HepG2 (cell line): ENCODE data around the gene DIAPH1. TPM values are rescaled to one million over a fixed set of nuclear protein-coding genes. Genes with fewer than 3 reads are reported as not detected.
A peak's percentile ranks its signal among the peaks of the same experiment; 100 is the strongest.

ENCODE experiments used
- GABPB1 ChIP-seq: IDR thresholded peaks from 2 replicates; pipeline ENCODE4 v1.6.1; 2016; ENCODE audit warnings: mild to moderate bottlenecking, missing genetic modification reagents, moderate library complexity, missing compliant biosample characterization
- GATAD2A ChIP-seq: IDR thresholded peaks from 2 replicates; pipeline ENCODE4 v1.6.1; 2016
- HOXD1 ChIP-seq: sonication (generic); formaldehyde crosslinking; IDR thresholded peaks from 2 replicates; pipeline ENCODE4 v1.5.0; 2020; ENCODE audit warnings: missing genetic modification reagents
- JUNB ChIP-seq: sonication (generic); formaldehyde crosslinking; IDR thresholded peaks from 2 replicates; pipeline ENCODE4 v1.8.0; 2022; ENCODE audit warnings: missing genetic modification reagents, mild to moderate bottlenecking, borderline replicate concordance
- JUND ChIP-seq: sonication (generic); formaldehyde crosslinking; IDR thresholded peaks from 2 replicates; pipeline ENCODE4 v1.8.0; 2022; ENCODE audit warnings: mild to moderate bottlenecking, missing genetic modification reagents
- KDM3A ChIP-seq: IDR thresholded peaks from 2 replicates; pipeline ENCODE4 v1.6.1; 2018; ENCODE audit warnings: low read depth, missing compliant biosample characterization
- KDM5A ChIP-seq: fragments of 200-600 bp; sonication (generic); IDR thresholded peaks from 2 replicates; pipeline ENCODE4 v1.7.0; 2018; ENCODE audit warnings: antibody characterized with exemption, mild to moderate bottlenecking, low read length, borderline replicate concordance
- NAIF1 ChIP-seq: sonication (generic); formaldehyde crosslinking; IDR thresholded peaks from 2 replicates; pipeline ENCODE4 v1.5.0; 2020; ENCODE audit warnings: mild to moderate bottlenecking, missing genetic modification reagents, borderline replicate concordance
- RBAK ChIP-seq: sonication (generic); formaldehyde crosslinking; IDR thresholded peaks from 2 replicates; pipeline ENCODE4 v1.5.1; 2020; ENCODE audit warnings: mild to moderate bottlenecking, missing genetic modification reagents
- REPIN1 ChIP-seq: sonication (generic); formaldehyde crosslinking; IDR thresholded peaks from 2 replicates; pipeline ENCODE4 v1.8.0; 2022; ENCODE audit warnings: missing genetic modification reagents, low read depth, mild to moderate bottlenecking, borderline replicate concordance
- SAP130 ChIP-seq: IDR thresholded peaks from 2 replicates; pipeline ENCODE4 v1.6.1; 2016; ENCODE audit warnings: low read depth
- SOX5 ChIP-seq: IDR thresholded peaks from 2 replicates; pipeline ENCODE4 v1.6.1; 2016; ENCODE audit warnings: borderline replicate concordance
- TBP ChIP-seq: sonication (generic); formaldehyde crosslinking; IDR thresholded peaks from 2 replicates; pipeline ENCODE4 v1.5.0; 2020; ENCODE audit warnings: missing genetic modification reagents
- ZNF761 ChIP-seq: sonication (generic); formaldehyde crosslinking; conservative IDR thresholded peaks from 2 replicates; pipeline ENCODE4 v1.4.0; 2020; ENCODE audit warnings: mild to moderate bottlenecking, missing genetic modification reagents
- ZNF788 ChIP-seq: sonication (generic); formaldehyde crosslinking; IDR thresholded peaks from 2 replicates; pipeline ENCODE4 v1.5.0; 2020; ENCODE audit warnings: mild to moderate bottlenecking, missing genetic modification reagents, borderline replicate concordance
- ZSCAN30 ChIP-seq: sonication (generic); formaldehyde crosslinking; IDR thresholded peaks from 2 replicates; pipeline ENCODE4 v1.5.0; 2020; ENCODE audit warnings: mild to moderate bottlenecking, missing genetic modification reagents
- polyA plus RNA-seq, 8 experiments: library from polyadenylated mRNA; depleted of rRNA in 3 of 8; stranded (reverse) in 7 of 8; unstranded in 1 of 8; fragments of >200 nt; fragmentation: Illumina TruSeq in 4 of 8; extraction: Trizol in 4 of 8; gene quantifications; 2 replicates each; pipeline versions ENCODE4 v1.2.1 to v1.2.3, GENCODE V29; 2011 to 2016; ENCODE audit warnings: low read depth in 4 of 8, missing spikeins in 1 of 8, mixed read lengths in 1 of 8; ENCODE audit not compliant: insufficient read depth in 1 of 8
- total RNA-seq, 5 experiments: library from RNA; depleted of rRNA; stranded (reverse); fragments of >200 nt; fragmentation: Illumina TruSeq; extraction: Trizol; gene quantifications; 2 replicates each; pipeline ENCODE4 v1.2.3, GENCODE V29; 2016; ENCODE audit warnings: low read depth in 1 of 5
- TF ChIP-seq, protein P1 (sequence below), 2 experiments: sonication (generic) in 1 of 2; formaldehyde crosslinking in 1 of 2; IDR thresholded peaks; 2 replicates each; pipeline versions ENCODE4 v1.5.1 to v1.6.1; 2011 to 2020; ENCODE audit warnings: borderline replicate concordance in 1 of 2, low read depth in 1 of 2, low read length in 1 of 2, mild to moderate bottlenecking in 1 of 2, missing genetic modification reagents in 1 of 2, moderate library complexity in 1 of 2
- TF ChIP-seq, protein P2 (sequence below): sonication (generic); formaldehyde crosslinking; IDR thresholded peaks from 2 replicates; pipeline ENCODE4 v1.4.0; 2020; ENCODE audit warnings: missing genetic modification reagents, borderline replicate concordance
- TF ChIP-seq, protein P3 (sequence below): sonication (generic); formaldehyde crosslinking; IDR thresholded peaks from 2 replicates; pipeline ENCODE4 v1.4.0; 2020; ENCODE audit warnings: mild to moderate bottlenecking, missing genetic modification reagents
- TF ChIP-seq, protein P4 (sequence below): sonication (generic); formaldehyde crosslinking; IDR thresholded peaks from 2 replicates; pipeline ENCODE4 v1.4.0; 2020; ENCODE audit warnings: missing genetic modification reagents, borderline replicate concordance

DIAPH1 gene
- total and polyA plus RNA-seq, 2 of the 13 experiments (the other 11 are each of a cell fraction or from before 2014, with no cell fraction given), result 25.1 to 33.9 TPM

DNA sequence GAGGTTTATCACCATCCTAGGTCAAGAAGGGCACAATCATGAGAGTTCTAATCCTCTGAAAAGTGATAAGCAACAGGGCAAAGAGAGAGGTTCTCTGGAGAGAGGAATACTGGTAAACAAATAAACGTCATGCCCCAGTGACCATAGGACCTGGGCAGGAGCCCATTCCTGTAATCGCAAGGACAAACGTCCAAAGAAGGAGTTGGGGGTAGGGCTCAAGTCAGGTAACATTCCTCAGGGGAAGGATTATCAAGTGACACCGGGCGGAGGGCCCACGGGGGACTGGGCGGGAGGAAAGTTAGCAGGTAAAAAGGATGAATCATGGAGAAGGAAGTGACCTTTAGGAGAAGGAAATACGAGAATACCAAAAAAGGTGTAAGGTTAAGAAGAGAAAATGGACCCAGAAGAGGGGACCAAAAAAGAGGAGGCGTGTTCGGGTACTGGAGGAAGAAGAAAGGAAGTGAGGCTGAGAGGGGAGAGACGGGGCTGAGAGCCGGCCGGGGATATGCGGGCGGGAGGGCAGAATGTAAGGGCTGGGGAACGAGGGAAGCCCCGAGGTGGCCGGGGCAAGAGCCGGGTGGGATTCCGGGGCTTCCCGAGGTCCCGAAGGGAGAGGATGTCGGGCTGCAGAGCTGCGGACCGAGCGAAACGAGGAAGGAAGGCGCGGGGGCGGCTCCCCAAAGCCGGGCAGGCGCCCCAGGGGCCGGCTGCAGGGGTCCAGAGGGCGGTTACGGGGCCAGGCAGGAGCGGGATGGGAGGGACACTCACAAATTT, 583 bp downstream of the DIAPH1 start (continued):
- TF ChIP-seq, protein P1, sequence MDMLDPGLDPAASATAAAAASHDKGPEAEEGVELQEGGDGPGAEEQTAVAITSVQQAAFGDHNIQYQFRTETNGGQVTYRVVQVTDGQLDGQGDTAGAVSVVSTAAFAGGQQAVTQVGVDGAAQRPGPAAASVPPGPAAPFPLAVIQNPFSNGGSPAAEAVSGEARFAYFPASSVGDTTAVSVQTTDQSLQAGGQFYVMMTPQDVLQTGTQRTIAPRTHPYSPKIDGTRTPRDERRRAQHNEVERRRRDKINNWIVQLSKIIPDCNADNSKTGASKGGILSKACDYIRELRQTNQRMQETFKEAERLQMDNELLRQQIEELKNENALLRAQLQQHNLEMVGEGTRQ (IDR thresholded peaks at IDR 0.05; ENCODE audit: low read depth, low read length), result no peak
- TF ChIP-seq, protein P1 (CRISPR knock-in tag; IDR thresholded peaks at IDR 0.05; ENCODE audit: borderline replicate concordance), result no peak
- TF ChIP-seq REPIN1 (CRISPR knock-in tag) (no peak), RBAK (CRISPR knock-in tag) (no peak), KDM3A (CRISPR knock-in tag) (no peak), SOX5 (CRISPR knock-in tag) (peak; percentile 15; the same call in 1 of the 2 replicates), KDM5A (peak; percentile 61; the same call in 1 of the 2 replicates), JUNB (peak; percentile 59; the same call in 1 of the 2 replicates), TBP (no peak), ZSCAN30 (CRISPR knock-in tag) (no peak), SAP130 (CRISPR knock-in tag) (peak; percentile 65; the same call in 1 of the 2 replicates), NAIF1 (CRISPR knock-in tag) (no peak), ZNF788 (no peak), GABPB1 (CRISPR knock-in tag) (peak; percentile 43; the same call in 1 of the 2 replicates), GATAD2A (peak; percentile 62), HOXD1 (CRISPR knock-in tag) (no peak), ZNF761 (no peak), JUND (no peak)
- TF ChIP-seq, protein P2, sequence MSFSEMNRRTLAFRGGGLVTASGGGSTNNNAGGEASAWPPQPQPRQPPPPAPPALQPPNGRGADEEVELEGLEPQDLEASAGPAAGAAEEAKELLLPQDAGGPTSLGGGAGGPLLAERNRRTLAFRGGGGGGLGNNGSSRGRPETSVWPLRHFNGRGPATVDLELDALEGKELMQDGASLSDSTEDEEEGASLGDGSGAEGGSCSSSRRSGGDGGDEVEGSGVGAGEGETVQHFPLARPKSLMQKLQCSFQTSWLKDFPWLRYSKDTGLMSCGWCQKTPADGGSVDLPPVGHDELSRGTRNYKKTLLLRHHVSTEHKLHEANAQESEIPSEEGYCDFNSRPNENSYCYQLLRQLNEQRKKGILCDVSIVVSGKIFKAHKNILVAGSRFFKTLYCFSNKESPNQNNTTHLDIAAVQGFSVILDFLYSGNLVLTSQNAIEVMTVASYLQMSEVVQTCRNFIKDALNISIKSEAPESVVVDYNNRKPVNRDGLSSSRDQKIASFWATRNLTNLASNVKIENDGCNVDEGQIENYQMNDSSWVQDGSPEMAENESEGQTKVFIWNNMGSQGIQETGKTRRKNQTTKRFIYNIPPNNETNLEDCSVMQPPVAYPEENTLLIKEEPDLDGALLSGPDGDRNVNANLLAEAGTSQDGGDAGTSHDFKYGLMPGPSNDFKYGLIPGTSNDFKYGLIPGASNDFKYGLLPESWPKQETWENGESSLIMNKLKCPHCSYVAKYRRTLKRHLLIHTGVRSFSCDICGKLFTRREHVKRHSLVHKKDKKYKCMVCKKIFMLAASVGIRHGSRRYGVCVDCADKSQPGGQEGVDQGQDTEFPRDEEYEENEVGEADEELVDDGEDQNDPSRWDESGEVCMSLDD, result no peak
- TF ChIP-seq, protein P3, sequence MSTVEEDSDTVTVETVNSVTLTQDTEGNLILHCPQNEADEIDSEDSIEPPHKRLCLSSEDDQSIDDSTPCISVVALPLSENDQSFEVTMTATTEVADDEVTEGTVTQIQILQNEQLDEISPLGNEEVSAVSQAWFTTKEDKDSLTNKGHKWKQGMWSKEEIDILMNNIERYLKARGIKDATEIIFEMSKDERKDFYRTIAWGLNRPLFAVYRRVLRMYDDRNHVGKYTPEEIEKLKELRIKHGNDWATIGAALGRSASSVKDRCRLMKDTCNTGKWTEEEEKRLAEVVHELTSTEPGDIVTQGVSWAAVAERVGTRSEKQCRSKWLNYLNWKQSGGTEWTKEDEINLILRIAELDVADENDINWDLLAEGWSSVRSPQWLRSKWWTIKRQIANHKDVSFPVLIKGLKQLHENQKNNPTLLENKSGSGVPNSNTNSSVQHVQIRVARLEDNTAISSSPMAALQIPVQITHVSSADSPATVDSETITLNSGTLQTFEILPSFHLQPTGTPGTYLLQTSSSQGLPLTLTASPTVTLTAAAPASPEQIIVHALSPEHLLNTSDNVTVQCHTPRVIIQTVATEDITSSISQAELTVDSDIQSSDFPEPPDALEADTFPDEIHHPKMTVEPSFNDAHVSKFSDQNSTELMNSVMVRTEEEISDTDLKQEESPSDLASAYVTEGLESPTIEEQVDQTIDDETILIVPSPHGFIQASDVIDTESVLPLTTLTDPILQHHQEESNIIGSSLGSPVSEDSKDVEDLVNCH, result no peak
- TF ChIP-seq, protein P4, sequence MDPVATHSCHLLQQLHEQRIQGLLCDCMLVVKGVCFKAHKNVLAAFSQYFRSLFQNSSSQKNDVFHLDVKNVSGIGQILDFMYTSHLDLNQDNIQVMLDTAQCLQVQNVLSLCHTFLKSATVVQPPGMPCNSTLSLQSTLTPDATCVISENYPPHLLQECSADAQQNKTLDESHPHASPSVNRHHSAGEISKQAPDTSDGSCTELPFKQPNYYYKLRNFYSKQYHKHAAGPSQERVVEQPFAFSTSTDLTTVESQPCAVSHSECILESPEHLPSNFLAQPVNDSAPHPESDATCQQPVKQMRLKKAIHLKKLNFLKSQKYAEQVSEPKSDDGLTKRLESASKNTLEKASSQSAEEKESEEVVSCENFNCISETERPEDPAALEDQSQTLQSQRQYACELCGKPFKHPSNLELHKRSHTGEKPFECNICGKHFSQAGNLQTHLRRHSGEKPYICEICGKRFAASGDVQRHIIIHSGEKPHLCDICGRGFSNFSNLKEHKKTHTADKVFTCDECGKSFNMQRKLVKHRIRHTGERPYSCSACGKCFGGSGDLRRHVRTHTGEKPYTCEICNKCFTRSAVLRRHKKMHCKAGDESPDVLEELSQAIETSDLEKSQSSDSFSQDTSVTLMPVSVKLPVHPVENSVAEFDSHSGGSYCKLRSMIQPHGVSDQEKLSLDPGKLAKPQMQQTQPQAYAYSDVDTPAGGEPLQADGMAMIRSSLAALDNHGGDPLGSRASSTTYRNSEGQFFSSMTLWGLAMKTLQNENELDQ (CRISPR knock-in tag), result no peak
